HEK293 (cell line): Measurements from ENCODE around the gene INAVA.
A peak's percentile ranks its signal among the peaks of the same experiment; 100 is the strongest.

Experiments used
- CTCF ChIA-PET: fragments of 350-600 bp; formaldehyde crosslinking; extraction: SDS; loops from one replicate; lab custom pipeline; 2021; ENCODE audit warnings: antibody characterized with exemption; lab: Yijun Ruan, JAX
- POLR2A ChIA-PET: fragments of 300-600 bp; formaldehyde crosslinking; extraction: SDS; loops from one replicate; lab custom pipeline; 2020; ENCODE audit warnings: antibody characterized with exemption, inconsistent platforms; lab: Yijun Ruan, JAX
- H3K27ac ChIP-seq: fragments of 200-500 bp; sonication (Bioruptor generic); 2 replicates; pipeline ENCODE4 v1.5.1; 2014; ENCODE audit warnings: low read depth, low read length, control low read depth, inconsistent platforms; ENCODE audit errors: extremely low read depth
- H3K36me3 ChIP-seq, 2 experiments: fragments of 200-500 bp in 1 of 2; sonication (Bioruptor generic) in 1 of 2; 1 replicate in 1 of 2; 2 replicates in 1 of 2; pipeline ENCODE4 v1.5.1; 2014 to 2017; ENCODE audit warnings: inconsistent platforms in 2 of 2, low read length in 2 of 2; ENCODE audit not compliant: control insufficient read depth in 2 of 2, insufficient read depth in 1 of 2
- H3K4me1 ChIP-seq: fragments of 200-500 bp; sonication (Bioruptor generic); 2 replicates; pipeline ENCODE4 v1.5.1; 2014; ENCODE audit warnings: mild to moderate bottlenecking, low read length, inconsistent platforms; ENCODE audit not compliant: control insufficient read depth, insufficient read depth
- H3K4me3 ChIP-seq: 2 replicates; pipeline ENCODE4 v1.5.1; 2011; ENCODE audit warnings: low read depth, mild to moderate bottlenecking, control low read depth, low read length, moderate library complexity
- H3K9me3 ChIP-seq: fragments of 200-500 bp; sonication (Bioruptor generic); 2 replicates; pipeline ENCODE4 v1.5.1; 2014; ENCODE audit warnings: low read depth, low read length, inconsistent platforms; ENCODE audit not compliant: control insufficient read depth, insufficient read depth
- ZBTB10 ChIP-seq: fragments of 450-650 bp; formaldehyde crosslinking; IDR thresholded peaks from 2 replicates; pipeline ENCODE4 v1.5.1; 2016; ENCODE audit warnings: missing biosample characterization, missing genetic modification characterization
- ZBTB6 ChIP-seq: fragments of 450-650 bp; formaldehyde crosslinking; IDR thresholded peaks from 2 replicates; pipeline ENCODE4 v1.5.1; 2017; ENCODE audit warnings: missing biosample characterization, missing genetic modification characterization
- ZFP3 ChIP-seq: fragments of 450-650 bp; formaldehyde crosslinking; IDR thresholded peaks from 2 replicates; pipeline ENCODE4 v1.5.1; 2016; ENCODE audit warnings: low read depth, missing biosample characterization, missing genetic modification characterization
- ZFP69B ChIP-seq: fragments of 450-650 bp; formaldehyde crosslinking; IDR thresholded peaks from 2 replicates; pipeline ENCODE4 v1.5.1; 2016; ENCODE audit warnings: missing biosample characterization, missing genetic modification characterization
- ZIC2 ChIP-seq: fragments of 450-650 bp; formaldehyde crosslinking; IDR thresholded peaks from 2 replicates; pipeline ENCODE4 v1.5.1; 2016; ENCODE audit warnings: missing biosample characterization, missing genetic modification characterization
- ZNF175 ChIP-seq: fragments of 450-650 bp; formaldehyde crosslinking; IDR thresholded peaks from 2 replicates; pipeline ENCODE4 v1.5.1; 2016; ENCODE audit warnings: missing biosample characterization, missing genetic modification characterization
- ZNF221 ChIP-seq: fragments of 450-650 bp; formaldehyde crosslinking; IDR thresholded peaks from 2 replicates; pipeline ENCODE4 v1.5.1; 2017; ENCODE audit warnings: missing biosample characterization, missing genetic modification characterization, borderline replicate concordance
- ZNF223 ChIP-seq: fragments of 450-650 bp; formaldehyde crosslinking; IDR thresholded peaks from 2 replicates; pipeline ENCODE4 v1.5.1; 2016; ENCODE audit warnings: missing biosample characterization, missing genetic modification characterization
- ZNF366 ChIP-seq: fragments of 450-650 bp; formaldehyde crosslinking; conservative IDR thresholded peaks from 2 replicates; pipeline ENCODE4 v1.5.1; 2016; ENCODE audit warnings: missing biosample characterization, missing genetic modification characterization
- ZNF391 ChIP-seq: fragments of 450-650 bp; formaldehyde crosslinking; IDR thresholded peaks from 2 replicates; pipeline ENCODE4 v1.5.1; 2016; ENCODE audit warnings: low read depth, missing biosample characterization, missing genetic modification characterization, borderline replicate concordance
- ZNF416 ChIP-seq: fragments of 450-650 bp; formaldehyde crosslinking; IDR thresholded peaks from 2 replicates; pipeline ENCODE4 v1.5.1; 2016; ENCODE audit warnings: missing biosample characterization, missing genetic modification characterization
- ZNF513 ChIP-seq: fragments of 450-650 bp; IDR thresholded peaks from 2 replicates; pipeline ENCODE4 v1.5.1; 2018; ENCODE audit warnings: missing biosample characterization, missing genetic modification characterization
- ZNF529 ChIP-seq: fragments of 450-650 bp; formaldehyde crosslinking; IDR thresholded peaks from 2 replicates; pipeline ENCODE4 v1.5.1; 2017; ENCODE audit warnings: missing genetic modification characterization, missing biosample characterization; ENCODE audit not compliant: insufficient replicate concordance
- ZNF596 ChIP-seq: fragments of 450-650 bp; IDR thresholded peaks from 2 replicates; pipeline ENCODE4 v1.5.0; 2018; ENCODE audit warnings: missing biosample characterization, mild to moderate bottlenecking, missing genetic modification characterization, moderate library complexity
- ZNF660 ChIP-seq: fragments of 450-650 bp; IDR thresholded peaks from 2 replicates; pipeline ENCODE4 v1.5.1; 2018; ENCODE audit warnings: missing biosample characterization, mild to moderate bottlenecking, missing genetic modification characterization
- ZNF768 ChIP-seq: fragments of 450-650 bp; formaldehyde crosslinking; IDR thresholded peaks from 2 replicates; pipeline ENCODE4 v1.5.1; 2018; ENCODE audit warnings: missing biosample characterization, mild to moderate bottlenecking, missing genetic modification characterization
- ZSCAN18 ChIP-seq: fragments of 450-650 bp; formaldehyde crosslinking; IDR thresholded peaks from 2 replicates; pipeline ENCODE4 v1.5.1; 2016; ENCODE audit warnings: missing biosample characterization, missing genetic modification characterization

INAVA gene

GRCh38 chr1:200916681-200917080 lies 22.0 kb downstream of the INAVA start:
- ChIA-PET CTCF (interaction anchor here (1.4 kb wide), 1 partner anchor 63 kb away, joined by 3 read pairs; no protein-coding TSS in a partner anchor), POLR2A (no interaction called here)
- H3K4me3 ChIP-seq: no peak overlapping the region
- no peaks in the 10 kb centered on the region for H3K4me1 ChIP-seq
- H3K9me3 ChIP-seq: no peaks in the 10 kb centered on the region
- no peak for TF ChIP-seq ZNF768
- TF ChIP-seq, all 188 proteins: peak for 0
- Histone ChIP-seq H3K27ac (no peak overlapping the region), H3K36me3 (peaks cover 0 to 15% of the 10 kb centered on the region in 2 experiments; a peak in 1 of 3 replicates)

GRCh38 chr1:200917291-200917817 lies 22.7 kb downstream of the INAVA start:
- Histone ChIP-seq H3K9me3 (no peaks in the 10 kb centered on the region), H3K27ac (no peak overlapping the region), H3K36me3 (peaks cover 0 to 10% of the 10 kb centered on the region in 2 experiments; a peak in 1 of 3 replicates), H3K4me3 (no peak overlapping the region), H3K4me1 (no peaks in the 10 kb centered on the region)
- TF ChIP-seq ZIC2 (tag by site-specific recombination) (0 out of 2 replicates have a peak, but pooled peaks have one; percentile 12), ZNF391 (tag by site-specific recombination) (no peak), ZNF596 (tag by site-specific recombination) (peak; percentile 77)
- ChIA-PET POLR2A (no interaction called here), CTCF (interaction anchor here (0.5 to 1.4 kb wide), 3 partner anchors 28 to 62 kb away, joined by 3 to 4 read pairs (median 4); no protein-coding TSS in a partner anchor)

GRCh38 chr1:200918006-200918405 lies 23.3 kb downstream of the INAVA start:
- H3K36me3 ChIP-seq: peaks cover 0 to 4% of the 10 kb centered on the region in 2 experiments; a peak in 1 of 3 replicates
- no peak overlapping the region for H3K27ac ChIP-seq
- no peaks in the 10 kb centered on the region for H3K9me3 ChIP-seq
- ChIA-PET CTCF (interaction anchor here (0.6 to 1.4 kb wide), 2 partner anchors 9 to 62 kb away, joined by 3 read pairs; no protein-coding TSS in a partner anchor), POLR2A (no interaction called here)
- no peak overlapping the region for H3K4me3 ChIP-seq
- TF ChIP-seq ZNF221 (tag by site-specific recombination) (no peak), ZNF529 (tag by site-specific recombination) (no peak), ZFP69B (tag by site-specific recombination) (no peak), ZNF660 (tag by site-specific recombination) (no peak), ZBTB6 (tag by site-specific recombination) (no peak), ZNF223 (no peak), ZNF513 (tag by site-specific recombination) (no peak), ZSCAN18 (no peak), ZNF416 (no peak), ZNF366 (tag by site-specific recombination) (no peak), ZNF175 (no peak), ZBTB10 (no peak), ZFP3 (no peak)
- TF ChIP-seq, all 188 proteins: peak for 0
- H3K4me1 ChIP-seq: no peaks in the 10 kb centered on the region
